ENCODE results near the gene OCSTAMP.

DNA sequence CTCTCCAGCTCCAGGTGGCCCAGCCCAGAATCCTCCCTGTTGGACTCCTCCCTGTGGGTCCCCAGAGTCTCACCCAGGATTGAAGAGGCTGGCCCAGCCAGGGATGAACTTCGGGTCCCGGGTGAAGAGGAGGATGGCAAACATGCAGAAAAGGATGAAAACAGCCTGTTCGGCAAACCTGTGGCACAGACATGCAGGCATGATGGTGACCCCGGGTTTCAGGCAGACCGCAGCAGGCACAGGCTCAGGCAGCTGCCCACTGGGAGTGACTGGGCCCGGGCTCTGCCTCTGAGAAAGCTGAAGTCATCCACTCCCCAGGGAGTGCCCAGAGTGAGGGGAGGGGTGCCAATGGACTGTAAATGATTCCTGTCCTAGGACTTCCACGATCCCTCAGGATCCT is 37.5 kb upstream of the OCSTAMP start:
- TF ChIP-seq, protein P1, sequence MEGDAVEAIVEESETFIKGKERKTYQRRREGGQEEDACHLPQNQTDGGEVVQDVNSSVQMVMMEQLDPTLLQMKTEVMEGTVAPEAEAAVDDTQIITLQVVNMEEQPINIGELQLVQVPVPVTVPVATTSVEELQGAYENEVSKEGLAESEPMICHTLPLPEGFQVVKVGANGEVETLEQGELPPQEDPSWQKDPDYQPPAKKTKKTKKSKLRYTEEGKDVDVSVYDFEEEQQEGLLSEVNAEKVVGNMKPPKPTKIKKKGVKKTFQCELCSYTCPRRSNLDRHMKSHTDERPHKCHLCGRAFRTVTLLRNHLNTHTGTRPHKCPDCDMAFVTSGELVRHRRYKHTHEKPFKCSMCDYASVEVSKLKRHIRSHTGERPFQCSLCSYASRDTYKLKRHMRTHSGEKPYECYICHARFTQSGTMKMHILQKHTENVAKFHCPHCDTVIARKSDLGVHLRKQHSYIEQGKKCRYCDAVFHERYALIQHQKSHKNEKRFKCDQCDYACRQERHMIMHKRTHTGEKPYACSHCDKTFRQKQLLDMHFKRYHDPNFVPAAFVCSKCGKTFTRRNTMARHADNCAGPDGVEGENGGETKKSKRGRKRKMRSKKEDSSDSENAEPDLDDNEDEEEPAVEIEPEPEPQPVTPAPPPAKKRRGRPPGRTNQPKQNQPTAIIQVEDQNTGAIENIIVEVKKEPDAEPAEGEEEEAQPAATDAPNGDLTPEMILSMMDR (IDR thresholded peaks at IDR 0.05; ENCODE audit: low read length): no peak
- TF ChIP-seq EZH2 (optimal IDR thresholded peaks at IDR 0.05; ENCODE audit: low read depth, low read length): no peak

Measured in MM.1S (cell line).